ENCODE measurements around the gene TP53TG5. TPM values are rescaled to one million over a fixed set of nuclear protein-coding genes. Genes with fewer than 3 reads are reported as not detected.

Gene TP53TG5
- total RNA-seq, 1 donor from 2014 or later: not detected

GRCh38 chr20:45373353-45374100 lies 4.6 kb downstream of the TP53TG5 start:
- peaks cover 4% of the 10 kb centered on the region for H3K36me3 Mint-ChIP-seq
- no peaks in the 10 kb centered on the region for H3K27me3 Mint-ChIP-seq
- peak; percentile 84 for DNase-seq (ENCODE audit: extremely low spot score, unreplicated experiment)
- peak overlapping the region; percentile 87 for H3K4me3 Mint-ChIP-seq
- TF ChIP-seq CTCF (conservative IDR thresholded peaks at IDR 0.05): peak; percentile 79
- H3K27ac Mint-ChIP-seq: peak overlapping the region; percentile 11
- no peaks in the 10 kb centered on the region for H3K4me1 Mint-ChIP-seq (ENCODE audit: unreplicated experiment)
- H3K9me3 Mint-ChIP-seq: no peaks in the 10 kb centered on the region

- H3K9me3 Mint-ChIP-seq: no peaks in the 10 kb centered on the region
- H3K27me3 Mint-ChIP-seq: no peaks in the 10 kb centered on the region
- TF ChIP-seq CTCF (conservative IDR thresholded peaks at IDR 0.05): no peak
- peaks cover 4% of the 10 kb centered on the region for H3K36me3 Mint-ChIP-seq
- peak overlapping the region; percentile 87 for H3K4me3 Mint-ChIP-seq
- no peak for DNase-seq (ENCODE audit: extremely low spot score, unreplicated experiment)
- no peak overlapping the region for H3K27ac Mint-ChIP-seq
- H3K4me1 Mint-ChIP-seq (ENCODE audit: unreplicated experiment): no peaks in the 10 kb centered on the region
Measured at GRCh38 chr20:45372646-45373352, 5.3 kb downstream of the TP53TG5 start.

- no peak overlapping the region for H3K27ac Mint-ChIP-seq
- DNase-seq (ENCODE audit: extremely low spot score, unreplicated experiment): no peak
- no peaks in the 10 kb centered on the region for H3K9me3 Mint-ChIP-seq
- H3K36me3 Mint-ChIP-seq: peaks cover 4% of the 10 kb centered on the region
- no peak for TF ChIP-seq CTCF (conservative IDR thresholded peaks at IDR 0.05)
- H3K4me3 Mint-ChIP-seq: peak overlapping the region; percentile 1
- H3K4me1 Mint-ChIP-seq (ENCODE audit: unreplicated experiment): no peaks in the 10 kb centered on the region
- no peaks in the 10 kb centered on the region for H3K27me3 Mint-ChIP-seq
Measured at GRCh38 chr20:45372241-45372640, 5.9 kb downstream of the TP53TG5 start.

- TF ChIP-seq CTCF (conservative IDR thresholded peaks at IDR 0.05): no peak
- Mint-ChIP-seq H3K4me3 (no peak overlapping the region), H3K27me3 (no peaks in the 10 kb centered on the region), H3K9me3 (no peaks in the 10 kb centered on the region), H3K27ac (peak overlapping the region; percentile 5), H3K4me1 (ENCODE audit: unreplicated experiment) (no peaks in the 10 kb centered on the region), H3K36me3 (peaks cover 10% of the 10 kb centered on the region)
- DNase-seq (ENCODE audit: extremely low spot score, unreplicated experiment): no peak
Measured at GRCh38 chr20:45370571-45371160, 7.5 kb downstream of the TP53TG5 start.

- Mint-ChIP-seq H3K27ac (no peak overlapping the region), H3K9me3 (no peaks in the 10 kb centered on the region), H3K27me3 (no peaks in the 10 kb centered on the region), H3K4me3 (no peak overlapping the region), H3K36me3 (peaks cover 15% of the 10 kb centered on the region), H3K4me1 (ENCODE audit: unreplicated experiment) (peaks cover 16% of the 10 kb centered on the region)
- no peak for TF ChIP-seq CTCF (conservative IDR thresholded peaks at IDR 0.05)
- DNase-seq (ENCODE audit: extremely low spot score, unreplicated experiment): no peak
Measured at GRCh38 chr20:45368221-45368980, 9.7 kb downstream of the TP53TG5 start.

Data from type B pancreatic cell (in vitro differentiated cells).